ENCODE measurements around the gene KCTD3.

The KCTD3 gene

DNA sequence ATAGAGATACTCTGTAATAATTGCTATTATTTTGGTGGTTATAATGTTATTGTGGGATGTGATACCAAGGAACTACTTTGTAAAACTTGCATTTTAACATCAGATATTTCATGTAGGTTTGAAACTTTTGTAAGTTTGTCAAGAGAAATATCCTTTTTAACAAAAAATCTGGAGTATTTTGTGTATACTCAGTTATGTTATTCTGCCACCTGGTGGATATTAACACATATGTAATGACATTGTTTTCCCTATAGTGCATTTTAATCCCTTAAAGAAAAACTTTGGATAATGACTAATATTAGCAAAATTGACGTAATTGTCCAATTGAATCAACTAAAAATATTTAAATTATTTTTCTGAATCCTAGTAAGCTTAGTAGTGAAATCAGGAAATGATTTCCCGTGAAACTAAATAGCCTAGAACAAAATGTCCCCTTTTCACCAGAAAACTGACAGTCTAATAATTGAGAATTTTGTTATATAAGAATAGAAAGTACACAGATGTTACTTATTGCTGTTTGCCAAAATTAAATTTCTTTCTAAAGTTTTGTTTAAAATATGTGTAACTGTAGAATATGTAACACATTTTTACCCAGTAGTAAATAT is 39.6 kb downstream of the KCTD3 start:
- peak; percentile 11 for DNase-seq

DNA sequence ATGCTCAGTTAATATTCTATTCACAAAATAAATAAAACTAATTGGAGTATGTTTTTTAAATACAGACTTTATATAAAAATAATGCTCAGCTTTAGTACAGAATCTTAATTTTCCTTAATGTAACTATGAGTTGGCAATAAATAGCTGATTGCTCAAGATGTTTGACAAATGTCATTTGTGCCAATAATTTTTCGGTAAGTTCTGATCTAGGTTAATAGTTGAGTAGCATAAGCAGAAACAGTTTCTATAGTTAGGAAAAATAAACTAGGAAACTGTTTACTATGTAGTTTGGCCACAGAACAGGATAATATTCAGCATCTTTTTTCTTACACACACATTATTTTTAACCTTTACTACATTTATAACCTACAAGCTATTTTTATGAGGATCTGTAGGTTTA is 40.3 kb downstream of the KCTD3 start:
- DNase-seq: no peak

DNA sequence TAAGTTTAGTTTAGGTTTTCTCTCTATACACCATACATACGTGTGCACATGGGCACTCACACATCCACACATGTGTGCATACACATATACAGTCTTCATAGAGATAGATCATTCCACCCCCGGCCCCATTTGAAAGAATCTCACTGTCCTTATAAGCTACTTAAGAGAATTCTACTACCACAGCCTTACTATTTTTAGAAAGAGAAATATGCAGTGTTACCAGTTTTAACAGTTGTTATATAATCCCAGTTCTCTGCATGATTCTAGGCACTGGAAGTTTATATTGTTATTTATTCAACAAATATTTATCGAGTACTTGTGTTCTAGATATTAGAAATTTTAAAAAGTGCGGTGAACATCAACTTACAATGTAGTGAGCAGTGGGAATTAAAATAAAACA is 41.5 kb downstream of the KCTD3 start:
- no peak for DNase-seq

DNA sequence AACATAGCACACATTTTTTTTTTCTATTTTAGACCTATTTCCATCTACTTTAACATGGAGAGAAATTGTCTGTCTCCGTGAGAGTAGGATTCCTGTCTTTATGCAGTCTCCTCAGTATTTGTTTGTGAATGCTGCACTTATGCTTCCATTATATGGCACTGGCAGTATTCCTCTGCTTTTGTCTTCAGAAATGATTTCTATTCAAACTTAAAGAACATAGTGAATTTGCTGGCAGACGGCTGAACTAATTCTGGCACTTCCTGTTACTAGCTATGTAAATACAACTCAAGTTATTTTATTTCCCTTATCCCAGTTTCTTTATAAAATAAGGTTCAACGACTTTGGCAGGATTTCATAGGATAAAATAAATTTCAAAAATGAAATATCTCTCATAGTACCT is 45.3 kb downstream of the KCTD3 start:
- no peak for DNase-seq

DNA sequence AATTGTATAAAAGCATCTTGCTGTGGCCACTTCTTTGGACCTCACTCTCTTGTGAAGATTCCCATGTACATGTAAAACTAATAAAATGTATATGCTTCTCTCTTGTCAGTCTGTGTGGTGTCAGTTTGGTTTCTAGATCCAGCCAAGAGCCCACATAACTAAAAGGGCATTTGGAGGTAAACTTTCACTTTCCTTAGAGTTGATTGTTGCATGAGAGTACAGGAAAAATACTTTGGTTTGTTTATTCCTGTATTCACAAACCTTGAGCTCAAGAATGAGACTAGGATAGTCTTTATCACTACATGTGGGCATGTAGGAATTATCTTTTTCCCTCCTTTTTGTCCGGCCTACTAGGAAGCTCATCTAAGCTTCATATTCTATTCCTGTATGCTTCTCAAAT is 50.9 kb downstream of the KCTD3 start:
- DNase-seq: no peak

DNA sequence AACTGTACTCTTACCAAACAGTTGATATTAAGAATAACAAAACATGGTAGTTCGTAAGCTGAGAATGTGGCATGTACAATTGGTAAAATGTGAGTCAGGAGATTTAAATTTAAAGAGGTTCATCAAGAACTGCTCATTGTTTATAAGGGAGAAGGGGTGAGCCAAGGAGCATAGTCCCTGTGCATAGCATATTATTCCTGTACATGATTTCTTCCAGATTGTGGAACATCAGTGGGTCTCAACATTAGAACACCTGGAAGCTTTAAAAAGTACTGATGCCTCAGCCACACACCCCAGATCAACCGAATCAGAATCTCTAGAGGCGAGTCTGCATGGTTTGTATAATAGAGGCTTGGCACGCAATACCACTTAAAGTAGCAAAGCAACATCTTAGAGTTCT is 56.1 kb downstream of the KCTD3 start:
- DNase-seq: no peak

DNA sequence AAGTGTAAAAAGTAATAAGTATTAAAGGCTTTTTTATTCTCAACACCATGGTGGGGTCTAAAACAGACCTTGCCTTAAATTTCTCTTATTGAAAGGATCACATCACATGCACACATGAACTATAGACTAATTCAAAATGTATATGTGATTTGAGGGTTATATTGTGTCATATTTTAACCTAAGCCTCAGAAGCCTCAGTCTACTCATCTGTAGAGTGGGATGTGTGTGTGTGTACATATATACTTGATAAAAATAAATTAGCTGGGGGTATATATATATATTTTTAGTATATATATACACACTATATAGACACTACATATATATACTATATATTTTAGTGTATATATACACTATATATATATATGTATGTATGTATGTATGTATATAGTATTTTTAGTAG is 58.8 kb downstream of the KCTD3 start:
- no peak for DNase-seq

DNA sequence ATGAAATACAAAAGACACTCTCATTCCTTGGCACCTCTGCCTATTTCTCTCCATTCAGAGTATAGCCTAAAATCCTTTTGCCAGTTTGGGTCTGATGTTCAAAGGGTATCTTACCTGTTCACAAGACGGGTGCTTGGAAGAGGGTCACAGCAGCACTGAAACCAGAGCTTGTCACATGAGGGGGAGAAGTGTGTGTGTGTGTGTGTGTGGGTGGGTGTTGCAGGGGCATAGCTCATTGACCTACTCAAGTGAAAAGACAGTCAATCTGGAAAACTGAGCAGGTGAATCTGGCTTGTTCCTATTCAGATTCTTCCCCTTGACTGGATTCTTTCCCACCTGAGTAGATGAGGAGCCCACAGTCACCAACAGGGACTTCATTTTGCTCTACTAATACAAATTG is 63.9 kb downstream of the KCTD3 start:
- DNase-seq: no peak

DNA sequence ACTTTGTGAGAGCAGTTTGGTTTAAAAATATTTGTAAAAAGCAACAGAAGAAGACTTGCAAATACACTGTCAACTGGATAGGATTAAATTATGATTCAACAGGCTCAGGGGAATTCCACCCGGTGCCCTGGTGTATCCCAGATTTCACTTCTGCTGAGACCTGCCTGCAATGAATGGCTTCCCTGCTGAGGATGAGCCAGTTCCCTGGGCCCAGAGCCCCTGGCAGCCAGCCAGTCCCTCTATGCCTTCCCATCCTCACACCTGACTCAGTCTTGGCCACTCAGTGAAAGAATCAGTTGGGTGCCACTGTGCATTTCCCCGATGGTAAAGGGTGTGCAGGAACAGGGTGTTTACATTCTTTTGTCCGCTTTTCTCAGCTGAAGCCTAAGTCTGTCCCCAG is 64.4 kb downstream of the KCTD3 start:
- DNase-seq: no peak

DNA sequence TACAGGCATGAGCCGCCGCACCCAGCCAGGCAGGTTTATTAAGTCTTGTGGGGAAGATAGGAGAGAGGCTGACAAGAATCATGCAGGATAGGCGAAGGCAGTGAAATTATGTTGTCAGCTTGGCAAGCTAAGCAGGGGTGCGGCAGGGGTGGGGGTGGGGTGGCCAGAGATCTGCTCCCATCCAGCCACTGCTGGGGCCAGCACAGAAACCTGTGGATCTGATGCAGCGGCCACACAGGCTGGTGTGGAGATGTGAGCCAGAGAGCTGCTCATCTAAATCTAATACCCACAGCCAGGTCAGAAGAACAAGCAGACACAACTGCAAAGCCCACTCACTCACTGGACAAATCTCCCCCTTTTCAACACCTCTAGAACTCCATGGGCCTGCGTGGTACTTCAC is 68.7 kb downstream of the KCTD3 start:
- no peak for DNase-seq

DNA sequence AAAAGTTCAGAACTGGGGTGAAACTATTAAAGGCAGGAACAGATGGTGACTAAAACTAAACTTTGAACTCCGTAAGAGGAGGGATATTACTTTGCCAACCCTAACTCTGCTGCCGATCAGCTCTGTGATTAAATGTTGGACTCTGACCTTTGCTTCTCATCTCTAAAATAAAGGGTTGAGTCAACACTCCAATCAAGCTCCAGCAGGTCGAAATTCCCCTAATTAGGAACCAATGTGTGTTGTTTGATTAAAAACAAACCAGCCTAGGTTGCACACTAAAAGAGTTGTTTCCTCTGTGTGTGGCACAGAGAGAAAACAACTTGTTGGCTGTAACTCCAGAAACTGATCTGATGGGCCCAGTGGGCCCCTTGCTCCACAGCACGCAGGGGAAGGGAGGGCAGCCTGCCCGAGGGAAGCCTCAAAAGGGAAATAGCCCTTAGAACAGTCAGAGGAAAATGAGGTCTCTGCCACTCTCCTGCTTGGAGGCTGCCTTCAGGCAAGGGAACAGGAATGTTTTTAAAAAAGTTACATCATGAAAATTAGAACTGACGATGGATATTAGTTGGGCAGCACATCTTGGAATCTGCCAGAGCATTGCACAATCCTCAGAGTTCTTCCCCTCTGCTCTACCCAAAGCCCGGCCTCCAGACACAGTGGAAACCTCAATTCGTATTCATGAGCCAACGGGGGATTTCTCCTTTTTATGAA is 69.3 kb downstream of the KCTD3 start:
- no peak for DNase-seq

DNA sequence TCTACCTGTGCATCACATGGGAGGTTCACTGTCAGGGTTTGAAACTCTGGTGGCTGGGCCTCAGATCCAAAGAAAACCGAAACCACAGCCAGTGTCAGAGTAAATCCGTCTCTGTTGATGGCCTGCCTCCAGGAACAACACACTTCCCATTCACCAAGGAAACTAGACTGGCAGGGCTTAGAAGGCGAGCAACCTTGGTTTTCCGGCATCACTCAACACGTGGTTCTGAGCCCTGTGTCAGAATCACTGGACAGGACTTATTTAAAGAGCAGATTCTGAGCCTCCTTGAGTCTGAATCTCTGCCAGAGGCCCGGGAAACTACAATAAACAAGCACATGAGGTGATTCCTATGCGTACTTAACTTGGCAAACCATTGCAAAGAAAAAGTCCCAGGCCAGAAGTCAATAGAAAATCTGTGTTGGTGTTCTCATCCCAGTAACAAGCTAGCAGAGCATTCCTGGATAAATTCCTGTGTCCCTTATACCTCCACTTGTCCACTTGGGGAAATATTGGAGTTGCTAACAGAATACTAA is 70.0 kb downstream of the KCTD3 start:
- DNase-seq: no peak

DNA sequence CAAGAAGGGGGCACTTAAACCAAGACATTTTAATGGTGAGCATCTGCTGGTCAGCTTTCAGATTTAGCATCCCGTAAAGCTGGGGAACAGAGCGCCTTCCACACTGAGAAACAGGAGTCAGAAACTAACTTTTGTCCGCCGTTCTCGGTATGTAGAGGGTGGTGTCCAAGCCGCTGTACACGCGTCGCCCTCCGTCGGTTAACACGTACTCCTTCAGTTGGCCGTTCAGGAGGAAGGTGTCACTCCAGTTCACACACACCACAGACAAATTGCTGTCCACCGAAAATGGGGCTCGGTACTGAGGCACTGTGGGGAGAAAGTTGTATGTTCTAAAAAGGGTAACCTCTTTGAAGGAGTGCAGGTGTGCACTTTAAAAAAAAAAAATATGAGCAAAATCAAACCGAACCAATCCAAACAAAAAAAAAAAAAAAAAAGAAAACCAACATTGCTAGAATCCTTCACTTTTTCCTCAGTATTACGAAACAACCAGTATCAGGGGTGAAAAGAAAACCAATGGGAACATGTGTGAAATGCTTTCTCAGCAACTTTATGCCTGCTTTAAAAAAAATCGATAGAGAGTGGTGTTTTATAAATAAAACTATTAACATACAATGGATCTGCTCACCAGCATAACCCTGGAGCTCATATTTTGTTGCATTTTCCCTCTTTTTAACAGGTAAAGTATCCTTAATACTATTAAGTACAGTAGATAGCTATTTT is 73.5 kb downstream of the KCTD3 start:
- DNase-seq: no peak

DNA sequence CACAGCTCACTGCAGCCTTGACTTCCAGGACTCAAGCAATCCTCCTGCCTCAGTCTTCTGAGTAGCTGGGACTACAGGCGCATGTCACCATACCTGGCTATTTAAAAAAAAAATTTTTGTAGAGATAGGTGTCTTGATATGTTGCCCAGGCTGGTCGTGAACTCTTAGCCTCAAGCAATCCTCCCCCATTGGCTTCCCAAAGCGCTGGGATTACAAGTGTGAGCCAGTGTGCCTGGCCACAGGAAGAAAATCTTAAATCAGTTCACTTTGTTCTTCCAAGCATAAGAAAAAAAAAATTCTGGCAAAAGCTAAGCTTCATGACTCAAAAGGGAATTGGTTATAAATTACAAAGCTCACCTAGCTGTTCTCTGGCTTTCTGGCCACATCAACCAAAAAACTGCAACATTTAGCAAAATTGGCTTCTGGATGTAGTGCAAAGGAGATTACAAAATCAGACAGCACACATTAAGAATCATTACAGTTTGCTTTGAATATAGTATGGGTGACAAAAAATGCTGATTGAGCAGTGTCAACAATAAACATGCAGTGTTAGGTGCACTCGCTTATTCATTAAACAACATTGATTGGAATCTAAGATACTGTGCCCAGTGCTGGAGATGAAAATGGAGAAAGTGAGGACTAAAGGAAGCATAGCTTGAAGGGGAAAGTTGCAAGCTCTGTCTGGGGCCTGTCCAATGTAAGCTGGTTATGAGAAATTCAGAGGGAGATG is 76.7 kb downstream of the KCTD3 start:
- no peak for DNase-seq

DNA sequence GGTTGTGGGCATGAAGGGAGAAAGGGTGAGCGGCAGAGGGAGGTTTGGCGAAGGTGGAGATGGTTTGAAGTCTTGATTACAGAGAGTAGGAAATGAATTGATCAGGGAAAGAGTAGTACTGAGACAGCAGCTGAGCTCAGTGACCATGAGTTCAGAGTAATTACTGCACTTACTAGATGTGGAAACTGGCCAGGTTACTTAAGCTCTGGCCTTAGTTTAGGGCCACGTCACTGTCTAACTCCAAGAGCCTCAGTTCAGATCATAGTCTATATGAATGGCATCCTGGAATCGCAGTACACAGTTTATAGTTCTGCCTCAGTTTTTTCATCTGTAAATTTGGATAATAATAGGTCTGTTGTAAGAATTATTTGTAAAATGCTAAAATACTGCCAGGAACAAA is 78.1 kb downstream of the KCTD3 start:
- no peak for DNase-seq

DNA sequence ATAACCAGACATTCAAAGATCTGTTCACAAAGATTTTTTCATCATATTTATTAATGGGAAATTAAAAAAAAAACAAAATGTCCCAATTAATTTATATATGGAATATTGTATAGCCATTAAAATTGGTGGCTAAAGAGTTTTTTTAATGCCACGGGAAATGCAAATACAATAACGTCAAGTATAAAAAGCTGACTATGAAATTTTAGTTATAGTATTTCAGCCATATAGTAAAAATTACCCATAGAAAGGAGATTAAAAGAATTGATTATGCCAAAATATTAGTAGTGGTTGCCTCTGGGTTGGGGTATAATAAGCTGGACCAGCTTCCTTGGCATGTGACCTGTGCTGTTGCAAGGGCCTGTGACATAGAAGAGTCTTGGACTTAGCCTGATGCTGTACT is 78.8 kb downstream of the KCTD3 start:
- DNase-seq: no peak

DNA sequence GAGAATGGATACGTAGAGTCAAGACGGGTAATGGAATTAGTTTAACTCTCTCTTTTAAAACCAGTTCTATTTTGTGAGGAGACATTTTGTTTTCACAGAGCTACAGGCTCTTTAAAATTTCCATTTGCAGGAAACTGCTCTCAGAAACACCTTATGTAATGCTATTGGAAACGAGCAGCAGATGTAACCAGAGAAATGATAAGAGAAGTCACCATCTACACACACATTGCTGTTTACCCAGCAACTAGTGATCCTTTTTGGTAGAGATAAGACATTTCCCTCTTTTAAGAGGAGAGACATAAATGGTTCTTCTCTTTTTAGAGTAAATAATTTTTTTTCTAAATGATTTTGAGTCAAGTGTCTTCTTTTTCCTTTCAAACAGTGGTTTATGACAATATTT is 80.6 kb downstream of the KCTD3 start:
- no peak for DNase-seq

DNA sequence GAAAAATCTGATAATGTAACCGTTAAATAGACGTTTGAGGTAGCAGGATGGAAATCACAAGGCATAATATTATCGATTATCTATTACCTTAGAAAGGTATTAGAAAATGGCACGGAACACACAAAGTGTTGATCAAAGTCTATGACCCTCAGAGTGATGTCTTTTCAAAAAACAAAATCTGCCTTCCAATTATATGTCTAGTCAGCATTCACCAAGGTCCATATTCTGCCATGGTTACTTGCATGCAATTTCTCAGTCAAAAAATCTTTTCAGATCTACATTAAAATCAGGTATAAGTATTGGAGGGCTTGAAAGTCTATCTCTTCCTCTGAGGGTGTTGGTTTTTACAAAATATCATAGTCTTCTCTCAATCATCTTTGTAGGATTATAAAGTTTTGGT is 81.9 kb downstream of the KCTD3 start:
- DNase-seq: no peak

DNA sequence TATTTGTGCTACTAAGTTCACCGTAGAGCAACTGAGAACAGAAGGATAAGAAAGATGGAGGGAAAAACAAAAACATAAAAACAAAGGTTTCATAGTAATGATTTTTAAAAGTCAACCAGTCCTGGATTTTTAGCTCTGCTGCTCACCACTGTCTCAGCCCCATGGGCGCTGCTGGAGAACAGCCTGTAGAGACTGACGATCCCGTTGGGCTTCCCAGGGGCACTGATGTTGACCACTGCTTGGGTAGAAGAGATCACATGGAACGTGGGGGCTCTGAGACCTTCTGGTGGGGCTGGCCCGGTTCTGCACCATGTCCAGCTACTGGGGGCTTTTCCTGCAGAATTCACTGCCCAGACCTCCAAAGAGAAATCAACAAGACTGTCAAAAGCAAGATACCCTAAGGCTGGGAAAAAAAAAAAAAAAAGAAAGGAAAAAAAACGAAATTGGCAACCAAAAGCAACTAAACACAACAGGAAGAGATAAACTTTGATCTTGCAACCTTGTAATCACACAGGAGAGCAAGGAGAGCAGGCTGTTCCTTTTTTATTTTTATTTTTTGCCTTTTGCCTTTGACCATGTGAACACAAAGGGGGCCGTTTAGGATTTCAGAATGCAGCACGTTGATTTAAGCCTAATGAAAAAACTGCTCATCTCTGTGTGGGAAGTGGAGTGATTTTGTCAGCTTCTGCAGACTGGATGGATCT is 83.5 kb downstream of the KCTD3 start:
- DNase-seq: no peak

DNA sequence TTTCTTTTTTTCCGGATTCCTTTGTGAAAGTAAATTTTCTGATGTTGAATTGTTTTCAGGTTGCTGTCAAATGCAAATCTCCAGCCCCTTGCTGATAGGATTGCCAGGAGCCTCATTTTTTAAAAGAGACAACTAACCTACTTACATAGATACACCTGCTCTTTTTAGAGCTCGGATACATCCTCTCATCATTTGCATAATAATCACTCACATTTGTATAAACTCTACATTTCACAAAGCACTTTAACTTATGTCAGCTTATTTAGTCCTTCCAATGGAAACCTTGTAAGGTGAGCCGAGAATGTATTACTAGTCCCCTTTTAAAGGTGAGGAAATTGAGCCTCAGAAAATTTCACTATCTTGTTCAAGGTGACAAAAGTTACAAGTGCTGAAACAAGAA is 84.8 kb downstream of the KCTD3 start:
- no peak for DNase-seq

DNA sequence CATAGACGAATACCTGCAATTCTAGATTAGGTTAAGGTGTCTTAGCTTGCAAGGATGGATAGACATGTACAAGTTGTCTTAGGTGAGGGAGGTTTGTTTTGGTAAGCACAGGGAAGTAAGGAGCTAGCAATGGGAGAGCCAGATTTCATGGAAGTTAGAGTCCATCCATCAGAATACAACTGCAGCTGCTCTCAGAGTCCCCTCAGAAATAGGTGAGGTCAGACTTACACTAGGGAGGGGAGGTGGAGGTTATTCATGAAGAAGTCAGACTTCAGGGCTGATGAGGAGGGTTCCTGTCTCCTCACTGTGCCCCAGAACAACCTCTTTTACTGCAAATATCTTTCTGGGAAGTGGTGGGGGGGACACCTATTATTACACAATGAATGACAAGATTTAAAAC is 85.3 kb downstream of the KCTD3 start:
- DNase-seq: no peak

DNA sequence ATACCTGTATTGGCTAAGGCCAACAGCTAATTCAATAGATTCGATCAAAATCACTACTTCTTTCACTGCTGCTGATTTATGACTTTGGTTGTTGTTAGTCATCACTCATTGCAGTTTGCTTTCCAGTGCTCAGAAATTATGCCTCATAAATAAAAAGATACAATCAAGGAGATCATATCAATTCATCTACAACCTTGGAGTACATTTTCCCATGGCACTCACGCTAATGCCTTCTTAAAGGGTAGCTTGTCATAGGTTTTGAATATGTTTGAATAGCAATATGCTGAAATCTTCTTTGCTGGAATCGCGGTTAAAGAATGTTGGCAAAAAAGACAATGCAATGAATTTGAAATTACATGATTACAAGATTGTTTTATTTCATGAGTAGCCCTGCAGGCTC is 89.9 kb downstream of the KCTD3 start:
- DNase-seq: no peak

DNA sequence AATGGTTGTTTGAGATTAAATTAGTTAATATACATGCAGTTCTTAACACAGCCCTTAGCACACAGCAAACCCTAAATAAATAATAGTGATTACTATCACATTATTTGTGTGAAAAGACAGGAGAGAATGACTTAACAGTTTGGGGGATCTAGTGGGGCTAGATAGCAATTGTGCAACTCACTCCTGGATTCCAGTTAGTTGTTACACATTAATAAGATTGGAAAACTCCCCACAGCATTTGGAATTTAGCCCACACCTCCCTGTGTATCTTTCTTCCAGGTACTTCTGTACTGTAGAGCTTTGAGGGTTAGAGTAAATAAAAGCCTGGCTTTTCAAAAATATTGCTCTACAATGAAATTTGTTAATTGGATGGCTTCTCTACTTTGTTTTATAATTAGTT is 93.2 kb downstream of the KCTD3 start:
- DNase-seq: no peak
